Mucosa of descending colon (tissue), 3 donors: ENCODE measurements around the gene UHMK1. TPM values are rescaled to one million over a fixed set of nuclear protein-coding genes. Genes with fewer than 3 reads are reported as not detected.

ENCODE experiments used
- ATAC-seq: fragments of 200-7000 bp; cut with Tn5 transposase; one replicate; pipeline ENCODE4 v1.9.1; 2020; ENCODE audit warnings: mild to moderate bottlenecking, moderate library complexity
- DNase-seq, 3 donors: peaks; one replicate each; pipeline ENCODE4 v3.0.0-alpha.2; 2020
- H3K36me3 ChIP-seq: fragments of 200-600 bp; one replicate; pipeline ENCODE4 v1.8.0; 2021; ENCODE audit warnings: low read depth, mild to moderate bottlenecking
- H3K4me1 ChIP-seq: fragments of 200-600 bp; one replicate; pipeline ENCODE4 v1.8.0; 2021; ENCODE audit warnings: low read depth, mild to moderate bottlenecking
- H3K4me3 ChIP-seq: fragments of 200-600 bp; one replicate; pipeline ENCODE4 v1.8.0; 2021; ENCODE audit warnings: mild to moderate bottlenecking
- H3K9me3 ChIP-seq: fragments of 200-600 bp; one replicate; pipeline ENCODE4 v1.8.0; 2021; ENCODE audit warnings: mild to moderate bottlenecking
- intact Hi-C, 2 donors: fragments of 100-400 bp; cut with DNase I in 1 of 2; cut with micrococcal nuclease in 1 of 2; formaldehyde crosslinking; loops; one replicate each; pipeline versions ENCODE4 v1.11.0 to v1.11.1; 2022; cut with DNase I, micrococcal nuclease
- total RNA-seq, 3 donors: library from RNA; stranded (reverse); fragmentation: NEBNext Ultra II Directional in 2 of 3; extraction: Animal tissue kit (Norgen Biotek cat#: 25700) in 2 of 3; gene quantifications; one replicate each; pipeline versions ENCODE4 v1.2.1 to v1.2.4, GENCODE V29; 2021 to 2023
- TF ChIP-seq, protein P1 (sequence below): fragments of 200-600 bp; IDR thresholded peaks from one replicate; pipeline ENCODE4 v1.8.0; 2022; ENCODE audit warnings: antibody characterized with exemption, mild to moderate bottlenecking
- donor health status: DM: no; HTN: no; CAD: no; lungs with moderate emphysema.
- donor health status: DM: no; HTN: no; CAD: no.
- donor health status: DM: no; HTN: yes; CAD: no.

The UHMK1 gene
- total RNA-seq, 3 donors from 2014 or later, result 40.2 to 50.2 (median 45.8) TPM

DNA sequence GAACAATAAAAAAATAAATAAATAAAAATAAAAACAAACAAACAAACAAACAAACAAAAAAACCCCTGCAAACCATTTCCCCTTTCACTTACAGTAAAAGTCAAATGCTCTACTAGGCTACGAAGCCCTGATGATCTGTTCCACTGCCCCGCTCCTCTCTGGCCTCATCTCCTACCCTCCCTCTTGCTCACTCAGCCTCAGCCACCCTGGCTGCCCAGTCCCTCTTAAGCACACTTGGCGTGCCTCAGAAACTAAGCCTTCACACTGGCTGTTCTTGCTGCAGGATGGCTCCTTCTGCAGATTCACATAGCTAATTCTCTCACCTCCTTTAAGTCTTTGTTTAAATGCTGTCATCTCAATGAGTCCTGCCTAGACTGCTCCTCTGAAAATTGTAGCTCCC, 30.8 kb upstream of the UHMK1 start:
- TF ChIP-seq, protein P1, sequence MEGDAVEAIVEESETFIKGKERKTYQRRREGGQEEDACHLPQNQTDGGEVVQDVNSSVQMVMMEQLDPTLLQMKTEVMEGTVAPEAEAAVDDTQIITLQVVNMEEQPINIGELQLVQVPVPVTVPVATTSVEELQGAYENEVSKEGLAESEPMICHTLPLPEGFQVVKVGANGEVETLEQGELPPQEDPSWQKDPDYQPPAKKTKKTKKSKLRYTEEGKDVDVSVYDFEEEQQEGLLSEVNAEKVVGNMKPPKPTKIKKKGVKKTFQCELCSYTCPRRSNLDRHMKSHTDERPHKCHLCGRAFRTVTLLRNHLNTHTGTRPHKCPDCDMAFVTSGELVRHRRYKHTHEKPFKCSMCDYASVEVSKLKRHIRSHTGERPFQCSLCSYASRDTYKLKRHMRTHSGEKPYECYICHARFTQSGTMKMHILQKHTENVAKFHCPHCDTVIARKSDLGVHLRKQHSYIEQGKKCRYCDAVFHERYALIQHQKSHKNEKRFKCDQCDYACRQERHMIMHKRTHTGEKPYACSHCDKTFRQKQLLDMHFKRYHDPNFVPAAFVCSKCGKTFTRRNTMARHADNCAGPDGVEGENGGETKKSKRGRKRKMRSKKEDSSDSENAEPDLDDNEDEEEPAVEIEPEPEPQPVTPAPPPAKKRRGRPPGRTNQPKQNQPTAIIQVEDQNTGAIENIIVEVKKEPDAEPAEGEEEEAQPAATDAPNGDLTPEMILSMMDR, result no peak
- H3K4me1 ChIP-seq, result no peaks in the 10 kb centered on the region
- H3K4me3 ChIP-seq, result no peak overlapping the region
- no peaks in the 10 kb centered on the region for H3K36me3 ChIP-seq
- ATAC-seq, result no peak
- no peak for DNase-seq
- no peaks in the 10 kb centered on the region for H3K9me3 ChIP-seq
- intact Hi-C loops, result no loop called here

DNA sequence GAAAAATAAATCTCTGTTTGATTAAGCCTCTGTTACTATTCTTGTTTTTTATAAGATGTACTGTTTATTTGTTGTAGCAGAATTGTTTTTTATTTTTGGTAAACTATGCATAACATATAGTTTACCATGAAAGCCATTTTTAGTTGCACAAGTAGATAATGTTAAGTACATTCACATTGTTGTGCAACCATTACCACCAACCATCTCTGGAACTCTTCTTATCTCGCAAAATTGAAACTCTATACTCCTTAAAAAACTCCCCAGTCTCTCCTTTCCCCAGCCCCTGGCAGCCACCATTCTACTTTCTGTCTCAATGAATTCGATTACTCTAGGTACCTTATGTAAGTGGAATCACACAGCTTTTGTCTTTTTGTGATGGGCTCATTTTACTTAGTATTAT, 27.4 kb upstream of the UHMK1 start:
- no peaks in the 10 kb centered on the region for H3K9me3 ChIP-seq
- no peaks in the 10 kb centered on the region for H3K36me3 ChIP-seq
- no peaks in the 10 kb centered on the region for H3K4me1 ChIP-seq
- ATAC-seq (no peak), DNase-seq (no peak)
- intact Hi-C loops, result no loop called here
- TF ChIP-seq, protein P1, result no peak
- no peak overlapping the region for H3K4me3 ChIP-seq

DNA sequence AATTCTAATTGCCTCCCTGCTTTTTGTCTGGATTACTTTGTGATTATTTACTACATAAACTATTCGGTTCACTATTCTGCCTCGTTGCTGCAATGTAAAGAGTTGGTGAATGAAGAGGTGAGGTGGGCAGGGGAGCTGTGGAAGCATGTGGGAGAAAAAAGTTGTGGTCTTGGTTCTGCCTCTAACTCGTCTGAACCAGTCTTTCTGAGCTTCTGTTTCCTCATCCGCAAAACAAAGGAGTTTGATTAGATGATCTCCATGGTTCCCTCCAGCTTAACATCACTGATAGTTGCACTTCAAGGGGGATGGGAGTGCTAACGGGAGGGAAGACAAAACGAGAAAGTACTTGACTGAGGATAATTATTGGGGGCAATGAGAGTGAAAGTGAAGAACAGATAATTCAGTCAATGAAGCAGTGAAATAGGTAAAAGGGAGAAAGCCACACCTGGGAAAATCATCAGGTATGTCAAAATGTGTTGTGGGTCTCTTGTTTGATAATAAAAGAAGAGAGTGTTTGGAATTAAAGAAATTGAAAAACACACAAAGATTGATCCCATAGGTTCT, 26.2 kb upstream of the UHMK1 start:
- no peak overlapping the region for H3K4me3 ChIP-seq
- no peaks in the 10 kb centered on the region for H3K4me1 ChIP-seq
- H3K36me3 ChIP-seq, result no peaks in the 10 kb centered on the region
- TF ChIP-seq, protein P1, result no peak
- H3K9me3 ChIP-seq, result no peaks in the 10 kb centered on the region
- DNase-seq (no peak), ATAC-seq (no peak)
- intact Hi-C loops, result no loop called here

DNA sequence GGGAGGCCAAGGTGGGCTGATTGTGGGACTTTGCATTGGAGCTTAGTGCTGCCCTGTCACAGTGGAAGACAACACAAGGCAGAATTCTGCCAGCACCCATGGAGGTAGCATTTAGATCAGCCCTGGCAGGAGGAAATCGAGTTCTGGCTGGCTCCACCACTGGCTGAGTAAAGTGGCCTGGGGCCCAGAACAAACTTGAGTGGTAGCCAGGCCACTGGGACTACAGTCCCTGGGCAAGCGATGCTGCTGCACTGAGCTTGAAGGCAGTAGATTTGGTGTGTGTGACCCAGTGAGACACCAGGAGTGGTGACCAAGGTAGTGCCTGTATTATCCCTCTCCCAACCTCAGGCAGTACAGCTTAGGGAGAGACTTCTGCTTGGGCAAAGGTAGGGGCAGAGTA, 22.5 kb upstream of the UHMK1 start:
- H3K4me3 ChIP-seq, result no peak overlapping the region
- ATAC-seq (no peak), DNase-seq (no peak)
- H3K4me1 ChIP-seq, result no peaks in the 10 kb centered on the region
- H3K9me3 ChIP-seq, result peaks cover 4% of the 10 kb centered on the region
- H3K36me3 ChIP-seq, result no peaks in the 10 kb centered on the region
- TF ChIP-seq, protein P1, result no peak
- intact Hi-C loops, result no loop called here

DNA sequence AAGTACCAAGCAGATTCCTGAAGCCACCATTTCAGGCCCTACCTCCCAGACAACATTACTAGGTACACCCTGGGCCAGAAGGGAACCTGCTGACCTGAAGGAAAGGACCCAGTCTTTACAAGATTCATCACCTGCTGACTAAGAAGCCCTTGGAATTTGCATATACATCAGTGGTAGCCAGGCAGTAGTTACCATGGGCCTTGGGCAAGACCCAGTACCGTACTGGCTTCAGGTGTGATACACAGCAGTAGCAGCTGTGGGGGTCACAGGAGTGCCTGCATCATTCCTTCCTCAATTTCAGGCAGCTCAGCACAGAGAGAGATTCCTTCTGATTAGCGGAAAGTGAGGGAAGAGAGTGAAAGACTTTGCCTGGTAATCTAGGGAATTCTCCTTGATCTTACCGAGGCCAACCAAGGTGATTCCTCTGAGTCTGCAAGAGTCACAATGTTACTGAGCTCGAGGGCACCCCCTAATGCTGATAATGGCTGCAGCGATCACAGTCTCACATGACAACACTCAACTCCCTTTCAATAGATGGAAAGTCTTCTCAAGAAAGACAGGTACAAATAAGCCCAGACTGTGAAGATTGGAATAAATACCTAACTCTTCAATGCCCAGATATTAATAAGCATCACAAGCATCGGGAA, 22.0 kb upstream of the UHMK1 start:
- intact Hi-C loops, result no loop called here
- H3K4me1 ChIP-seq, result no peaks in the 10 kb centered on the region
- no peaks in the 10 kb centered on the region for H3K36me3 ChIP-seq
- H3K9me3 ChIP-seq, result peaks cover 4% of the 10 kb centered on the region
- no peak overlapping the region for H3K4me3 ChIP-seq
- DNase-seq (no peak), ATAC-seq (no peak)
- TF ChIP-seq, protein P1, result no peak

DNA sequence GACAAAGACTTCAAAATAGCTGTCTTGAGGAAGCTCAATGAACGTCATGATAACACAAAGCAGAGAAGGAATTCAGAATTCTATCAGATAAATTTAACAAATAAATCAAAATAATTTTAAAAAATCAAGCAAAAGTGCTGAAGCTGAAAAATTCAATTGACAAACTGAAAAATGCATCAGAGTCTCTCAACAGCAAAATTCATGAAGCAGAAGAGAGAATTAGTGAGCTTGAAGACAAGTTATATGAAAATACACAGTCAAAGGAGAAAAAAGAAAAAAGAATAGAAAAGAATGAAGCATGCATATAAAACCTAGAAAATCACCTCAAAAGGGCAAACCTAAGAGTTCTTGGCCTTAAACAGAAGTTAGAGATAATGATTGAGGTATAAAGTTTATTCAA, 21.0 kb upstream of the UHMK1 start:
- no peak overlapping the region for H3K4me3 ChIP-seq
- TF ChIP-seq, protein P1, result no peak
- no peaks in the 10 kb centered on the region for H3K36me3 ChIP-seq
- intact Hi-C loops, result no loop called here
- H3K4me1 ChIP-seq, result no peaks in the 10 kb centered on the region
- DNase-seq, result no peak
- peaks cover 4% of the 10 kb centered on the region for H3K9me3 ChIP-seq
- no peak for ATAC-seq
